Measurements from ENCODE around the gene LTA4H. TPM values are rescaled to one million over a fixed set of nuclear protein-coding genes. Genes with fewer than 3 reads are reported as not detected.
"Not testable (repeated sequence)": the region's sequence is repeated elsewhere in the genome, so short reads cannot be mapped to it uniquely, and the experiment has no call there.

Gene LTA4H
- total RNA-seq, 1 donor from 2014 or later: 27.6 TPM

DNA sequence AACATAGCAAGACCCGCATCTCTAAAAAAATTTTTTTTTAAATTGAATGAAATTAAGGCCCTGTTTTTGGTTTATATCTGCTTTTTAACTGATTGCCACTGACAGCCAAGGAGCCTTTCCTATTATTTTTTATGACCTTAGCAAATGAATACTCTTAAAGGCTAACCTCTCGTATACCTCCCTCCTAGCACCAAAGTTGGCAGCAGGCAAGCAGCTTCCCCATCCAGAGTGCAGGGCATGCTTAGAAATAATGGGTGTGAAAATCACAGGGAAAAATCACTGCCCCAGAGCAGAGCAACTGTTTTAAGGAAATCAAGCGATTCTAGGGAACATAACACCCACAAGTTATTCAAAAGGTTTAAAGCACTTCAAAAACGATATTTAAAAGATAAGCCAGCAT, 59.9 kb downstream of the LTA4H start:
- no peaks in the 10 kb centered on the region for H3K4me1 Mint-ChIP-seq (ENCODE audit: low read depth, unreplicated experiment)
- no peak overlapping the region for H3K4me3 Mint-ChIP-seq (ENCODE audit: unreplicated experiment)
- TF ChIP-seq, protein P1, sequence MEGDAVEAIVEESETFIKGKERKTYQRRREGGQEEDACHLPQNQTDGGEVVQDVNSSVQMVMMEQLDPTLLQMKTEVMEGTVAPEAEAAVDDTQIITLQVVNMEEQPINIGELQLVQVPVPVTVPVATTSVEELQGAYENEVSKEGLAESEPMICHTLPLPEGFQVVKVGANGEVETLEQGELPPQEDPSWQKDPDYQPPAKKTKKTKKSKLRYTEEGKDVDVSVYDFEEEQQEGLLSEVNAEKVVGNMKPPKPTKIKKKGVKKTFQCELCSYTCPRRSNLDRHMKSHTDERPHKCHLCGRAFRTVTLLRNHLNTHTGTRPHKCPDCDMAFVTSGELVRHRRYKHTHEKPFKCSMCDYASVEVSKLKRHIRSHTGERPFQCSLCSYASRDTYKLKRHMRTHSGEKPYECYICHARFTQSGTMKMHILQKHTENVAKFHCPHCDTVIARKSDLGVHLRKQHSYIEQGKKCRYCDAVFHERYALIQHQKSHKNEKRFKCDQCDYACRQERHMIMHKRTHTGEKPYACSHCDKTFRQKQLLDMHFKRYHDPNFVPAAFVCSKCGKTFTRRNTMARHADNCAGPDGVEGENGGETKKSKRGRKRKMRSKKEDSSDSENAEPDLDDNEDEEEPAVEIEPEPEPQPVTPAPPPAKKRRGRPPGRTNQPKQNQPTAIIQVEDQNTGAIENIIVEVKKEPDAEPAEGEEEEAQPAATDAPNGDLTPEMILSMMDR (IDR thresholded peaks at IDR 0.05; ENCODE audit: partially characterized antibody, unreplicated experiment): no peak
- no peaks in the 10 kb centered on the region for H3K27me3 Mint-ChIP-seq (ENCODE audit: unreplicated experiment)
- no peaks in the 10 kb centered on the region for H3K36me3 Mint-ChIP-seq (ENCODE audit: unreplicated experiment)
- no peak overlapping the region for H3K27ac Mint-ChIP-seq (ENCODE audit: unreplicated experiment)
- H3K9me3 Mint-ChIP-seq (ENCODE audit: unreplicated experiment): no peaks in the 10 kb centered on the region
- DNase-seq: no peak

DNA sequence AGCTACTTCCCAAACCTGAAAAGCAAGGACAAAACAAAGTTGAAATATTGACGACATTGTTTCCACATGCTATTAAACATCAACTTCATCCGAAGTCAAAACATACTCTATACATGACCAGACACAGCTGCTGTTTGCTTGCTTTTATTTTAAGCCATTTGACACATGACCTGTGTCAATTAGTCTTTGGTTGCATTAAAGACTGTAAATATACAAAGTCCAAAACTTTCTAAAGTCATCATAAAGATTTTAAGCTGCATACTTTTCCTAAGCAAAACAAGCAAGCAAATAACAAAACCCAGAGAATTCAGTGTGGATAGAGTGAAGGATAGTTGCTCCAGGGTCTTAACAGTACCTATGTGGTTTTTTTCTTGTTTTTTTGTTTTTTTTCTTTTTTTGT, 61.0 kb downstream of the LTA4H start:
- no peaks in the 10 kb centered on the region for H3K4me1 Mint-ChIP-seq (ENCODE audit: low read depth, unreplicated experiment)
- H3K36me3 Mint-ChIP-seq (ENCODE audit: unreplicated experiment): no peaks in the 10 kb centered on the region
- DNase-seq: no peak
- H3K4me3 Mint-ChIP-seq (ENCODE audit: unreplicated experiment): no peak overlapping the region
- no peak overlapping the region for H3K27ac Mint-ChIP-seq (ENCODE audit: unreplicated experiment)
- H3K9me3 Mint-ChIP-seq (ENCODE audit: unreplicated experiment): no peaks in the 10 kb centered on the region
- TF ChIP-seq, protein P1 (IDR thresholded peaks at IDR 0.05; ENCODE audit: partially characterized antibody, unreplicated experiment): no peak
- H3K27me3 Mint-ChIP-seq (ENCODE audit: unreplicated experiment): no peaks in the 10 kb centered on the region

DNA sequence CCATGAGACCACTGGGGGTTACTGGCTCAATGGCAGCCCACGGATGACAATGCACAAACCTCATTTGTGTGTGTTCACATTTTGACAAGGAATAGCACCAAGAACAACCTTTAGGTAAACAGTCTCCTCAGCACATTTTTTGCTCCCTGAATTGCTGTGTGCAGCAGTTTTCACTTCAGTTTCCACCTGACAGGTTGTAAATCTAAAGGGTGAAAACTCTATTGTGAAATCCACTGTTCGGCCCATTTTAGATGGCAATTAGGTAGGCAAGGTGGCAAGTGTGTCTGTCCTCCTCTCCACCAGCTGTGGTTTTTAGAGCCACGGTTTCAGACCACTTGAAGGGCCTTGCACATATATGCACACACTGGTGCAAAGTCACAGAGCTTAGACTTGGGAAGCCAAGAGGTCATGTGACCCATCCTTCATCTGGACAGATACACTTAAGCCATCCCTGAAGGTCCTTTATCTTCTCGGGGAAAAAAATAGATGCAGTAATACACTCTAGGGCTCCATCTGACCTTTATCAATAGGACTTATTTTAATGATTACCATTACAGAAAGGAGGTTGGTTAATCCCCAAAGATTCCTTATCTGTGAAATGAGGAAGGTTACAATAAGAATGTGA, 62.4 kb downstream of the LTA4H start:
- no peak overlapping the region for H3K27ac Mint-ChIP-seq (ENCODE audit: unreplicated experiment)
- H3K36me3 Mint-ChIP-seq (ENCODE audit: unreplicated experiment): no peaks in the 10 kb centered on the region
- no peak for DNase-seq
- no peaks in the 10 kb centered on the region for H3K4me1 Mint-ChIP-seq (ENCODE audit: low read depth, unreplicated experiment)
- H3K9me3 Mint-ChIP-seq (ENCODE audit: unreplicated experiment): no peaks in the 10 kb centered on the region
- no peak overlapping the region for H3K4me3 Mint-ChIP-seq (ENCODE audit: unreplicated experiment)
- TF ChIP-seq, protein P1 (IDR thresholded peaks at IDR 0.05; ENCODE audit: partially characterized antibody, unreplicated experiment): no peak
- H3K27me3 Mint-ChIP-seq (ENCODE audit: unreplicated experiment): no peaks in the 10 kb centered on the region

DNA sequence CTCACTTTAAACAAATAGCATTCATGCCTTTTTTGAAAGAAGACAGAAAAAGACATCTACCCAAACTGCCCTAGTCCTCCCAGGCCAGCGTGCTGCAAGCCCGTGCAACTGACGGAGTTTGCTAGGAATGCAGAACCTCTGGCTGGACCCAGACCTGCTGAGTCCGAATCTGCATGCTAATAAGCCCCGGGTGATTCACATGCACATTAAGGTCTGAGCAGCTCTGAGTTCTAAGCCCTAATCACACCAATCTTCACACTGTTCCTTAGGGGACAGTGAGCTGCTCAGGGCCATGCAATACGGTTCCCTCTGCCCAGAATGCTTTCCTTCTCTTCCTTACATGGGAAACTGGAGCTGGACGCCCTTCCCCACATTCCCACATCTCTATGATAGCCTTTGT, 64.5 kb downstream of the LTA4H start:
- H3K27me3 Mint-ChIP-seq (ENCODE audit: unreplicated experiment): no peaks in the 10 kb centered on the region
- TF ChIP-seq, protein P1 (IDR thresholded peaks at IDR 0.05; ENCODE audit: partially characterized antibody, unreplicated experiment): no peak
- no peak overlapping the region for H3K27ac Mint-ChIP-seq (ENCODE audit: unreplicated experiment)
- H3K4me1 Mint-ChIP-seq (ENCODE audit: low read depth, unreplicated experiment): peaks cover 4% of the 10 kb centered on the region
- no peaks in the 10 kb centered on the region for H3K36me3 Mint-ChIP-seq (ENCODE audit: unreplicated experiment)
- DNase-seq: no peak
- peaks cover 1% of the 10 kb centered on the region for H3K9me3 Mint-ChIP-seq (ENCODE audit: unreplicated experiment)
- H3K4me3 Mint-ChIP-seq (ENCODE audit: unreplicated experiment): no peak overlapping the region

DNA sequence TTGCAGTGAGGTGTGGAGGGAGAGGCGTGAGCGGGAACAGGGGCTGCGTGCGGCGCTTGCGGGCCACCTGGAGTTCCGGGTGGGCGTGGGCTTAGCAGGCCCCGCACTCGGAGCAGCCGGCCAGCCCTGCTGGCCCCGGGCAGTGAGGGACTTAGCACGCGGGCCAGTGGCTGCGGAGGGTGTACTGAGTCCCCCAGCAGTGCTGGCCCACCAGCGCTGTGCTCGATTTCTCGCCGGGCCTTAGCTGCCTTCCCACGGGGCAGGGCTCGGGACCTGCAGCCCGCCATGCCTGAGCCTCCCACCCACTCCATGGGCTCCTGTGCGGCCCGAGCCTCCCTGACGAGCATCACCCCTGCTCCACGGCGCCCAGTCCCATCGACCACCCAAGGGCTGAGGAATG, 66.3 kb downstream of the LTA4H start:
- not testable (repeated sequence) for H3K4me1 Mint-ChIP-seq (ENCODE audit: low read depth, unreplicated experiment); DNase-seq; H3K27me3 Mint-ChIP-seq (ENCODE audit: unreplicated experiment); H3K27ac Mint-ChIP-seq (ENCODE audit: unreplicated experiment); H3K36me3 Mint-ChIP-seq (ENCODE audit: unreplicated experiment); H3K4me3 Mint-ChIP-seq (ENCODE audit: unreplicated experiment); H3K9me3 Mint-ChIP-seq (ENCODE audit: unreplicated experiment)
